Progenitor cell of endocrine pancreas (in vitro differentiated cells): Measurements from ENCODE around the gene GMEB2. TPM values are rescaled to one million over a fixed set of nuclear protein-coding genes. Genes with fewer than 3 reads are reported as not detected.

Experiments used
- DNase-seq: peaks from one replicate; pipeline ENCODE4 v3.0.0; 2021; ENCODE audit warnings: low spot score; ENCODE audit not compliant: unreplicated experiment
- H3K27ac Mint-ChIP-seq: 2 replicates; pipeline ENCODE4 v1.8.0; 2021; ENCODE audit warnings: mild to moderate bottlenecking, moderate library complexity, mixed read lengths
- H3K27me3 Mint-ChIP-seq: 2 replicates; pipeline ENCODE4 v1.8.0; 2021; ENCODE audit warnings: mixed read lengths
- H3K36me3 Mint-ChIP-seq: 2 replicates; pipeline ENCODE4 v1.8.0; 2022; ENCODE audit warnings: mixed read lengths; ENCODE audit not compliant: insufficient read depth
- H3K4me1 Mint-ChIP-seq: 2 replicates; pipeline ENCODE4 v1.8.0; 2021; ENCODE audit warnings: low read depth, mixed read lengths
- H3K4me3 Mint-ChIP-seq: 2 replicates; pipeline ENCODE4 v1.8.0; 2021; ENCODE audit warnings: low read depth, mild to moderate bottlenecking, moderate library complexity, mixed read lengths
- H3K9me3 Mint-ChIP-seq: 2 replicates; pipeline ENCODE4 v1.8.0; 2021; ENCODE audit warnings: low read depth, mixed read lengths
- CTCF ChIP-seq: fragments of 200-600 bp; sonication (generic); IDR thresholded peaks from one replicate; pipeline ENCODE4 v1.5.0; 2021; ENCODE audit warnings: antibody characterized with exemption, mild to moderate bottlenecking; ENCODE audit not compliant: unreplicated experiment
- total RNA-seq: library from RNA; stranded (reverse); gene quantifications from 2 replicates; pipeline ENCODE4 v1.2.1, GENCODE V29; 2021

Gene GMEB2
- total RNA-seq, 1 donor from 2014 or later = 15.1 TPM

- H3K36me3 Mint-ChIP-seq = no peaks in the 10 kb centered on the region
- no peak for TF ChIP-seq CTCF
- H3K4me3 Mint-ChIP-seq = peak overlapping the region; percentile 95
- no peak overlapping the region for H3K27ac Mint-ChIP-seq
- H3K27me3 Mint-ChIP-seq = peaks cover 4% of the 10 kb centered on the region
- no peaks in the 10 kb centered on the region for H3K9me3 Mint-ChIP-seq
- peaks cover 15% of the 10 kb centered on the region for H3K4me1 Mint-ChIP-seq
- no peak for DNase-seq
Observed at GRCh38 chr20:63659370-63659769, 32.5 kb upstream of the GMEB2 start.

GRCh38 chr20:63658749-63659187, 31.9 kb upstream of the GMEB2 start:
- Mint-ChIP-seq H3K4me1 (peaks cover 17% of the 10 kb centered on the region), H3K27ac (peak overlapping the region; percentile 86), H3K9me3 (no peaks in the 10 kb centered on the region), H3K36me3 (no peaks in the 10 kb centered on the region), H3K27me3 (peaks cover 4% of the 10 kb centered on the region), H3K4me3 (peak overlapping the region; percentile 95)
- DNase-seq = no peak
- no peak for TF ChIP-seq CTCF

GRCh38 chr20:63657937-63658748, 31.2 kb upstream of the GMEB2 start, which contains the start of gene RTEL1:
Gene RTEL1, plus strand, starts transcription at chr20:63658312. Its CDS starts 1,091 bp downstream, at chr20:63659403.
- H3K36me3 Mint-ChIP-seq = no peaks in the 10 kb centered on the region
- peaks cover 4% of the 10 kb centered on the region for H3K27me3 Mint-ChIP-seq
- TF ChIP-seq CTCF = no peak
- H3K9me3 Mint-ChIP-seq = no peaks in the 10 kb centered on the region
- peak within 1 kb of the TSS; percentile 95 for H3K4me3 Mint-ChIP-seq
- peak within 1 kb of the TSS; percentile 86 for H3K27ac Mint-ChIP-seq
- peak; percentile 81 for DNase-seq
- peaks cover 17% of the 10 kb centered on the region for H3K4me1 Mint-ChIP-seq

- no peak for TF ChIP-seq CTCF
- H3K4me1 Mint-ChIP-seq = peaks cover 17% of the 10 kb centered on the region
- H3K27ac Mint-ChIP-seq = peak overlapping the region; percentile 86
- peaks cover 4% of the 10 kb centered on the region for H3K27me3 Mint-ChIP-seq
- no peaks in the 10 kb centered on the region for H3K9me3 Mint-ChIP-seq
- peak overlapping the region; percentile 95 for H3K4me3 Mint-ChIP-seq
- no peaks in the 10 kb centered on the region for H3K36me3 Mint-ChIP-seq
- no peak for DNase-seq
Observed at GRCh38 chr20:63657260-63657936, 30.5 kb upstream of the GMEB2 start.

- H3K4me1 Mint-ChIP-seq = peaks cover 19% of the 10 kb centered on the region
- no peaks in the 10 kb centered on the region for H3K9me3 Mint-ChIP-seq
- no peak overlapping the region for H3K27ac Mint-ChIP-seq
Observed at GRCh38 chr20:63656451-63656850, 29.6 kb upstream of the GMEB2 start.

More at GRCh38 chr20:63656451-63656850, 29.6 kb upstream of the GMEB2 start:
- Mint-ChIP-seq H3K27me3 (peaks cover 7% of the 10 kb centered on the region), H3K36me3 (no peaks in the 10 kb centered on the region), H3K4me3 (no peak overlapping the region)
- TF ChIP-seq CTCF = no peak
- no peak for DNase-seq
